Natural killer cell (primary cell): ENCODE measurements around the gene SESN1. TPM values are rescaled to one million over a fixed set of nuclear protein-coding genes. Genes with fewer than 3 reads are reported as not detected.

ENCODE experiments used
- ATAC-seq, 3 donors: fragments of 150-1000 bp in 2 of 3; fragments of 200-7000 bp in 1 of 3; cut with Tn5 transposase; 1 replicate in 1 of 3; 2 replicates in 2 of 3; pipeline ENCODE4 v1.10.0; 2021; ENCODE audit warnings: mild to moderate bottlenecking in 2 of 3, moderate library complexity in 2 of 3
- DNase-seq, 2 donors: peaks; one replicate each; pipeline versions ENCODE4 v3.0.0 to v3.0.0-alpha.2; 2013 to 2021; ENCODE audit warnings: mixed read lengths in 1 of 2
- H3K27ac ChIP-seq: one replicate; pipeline ENCODE4 v1.5.1; 2013; ENCODE audit warnings: mild to moderate bottlenecking, low read length
- H3K27me3 ChIP-seq: one replicate; pipeline ENCODE4 v1.6.1; 2013; ENCODE audit warnings: low read length; ENCODE audit not compliant: control insufficient read depth, insufficient read depth
- H3K36me3 ChIP-seq: one replicate; pipeline ENCODE4 v1.6.1; 2013; ENCODE audit warnings: low read length; ENCODE audit not compliant: control insufficient read depth, insufficient read depth
- H3K4me1 ChIP-seq: one replicate; pipeline ENCODE4 v1.6.1; 2013; ENCODE audit warnings: low read length; ENCODE audit not compliant: control insufficient read depth, insufficient read depth
- H3K4me3 ChIP-seq: one replicate; pipeline ENCODE4 v1.5.1; 2013; ENCODE audit warnings: low read length
- H3K9me3 ChIP-seq: one replicate; pipeline ENCODE4 v1.6.1; 2013; ENCODE audit warnings: low read length; ENCODE audit not compliant: control insufficient read depth, insufficient read depth
- H3K27ac Mint-ChIP-seq, 2 donors: one replicate each; pipeline ENCODE4 v1.8.0; 2022; ENCODE audit warnings: mild to moderate bottlenecking in 2 of 2, mixed read lengths in 2 of 2, moderate library complexity in 1 of 2
- H3K27me3 Mint-ChIP-seq, 2 donors: one replicate each; pipeline ENCODE4 v1.8.0; 2022; ENCODE audit warnings: low read depth in 2 of 2, mixed read lengths in 2 of 2
- H3K36me3 Mint-ChIP-seq: one replicate; pipeline ENCODE4 v1.8.0; 2022; ENCODE audit warnings: mixed read lengths
- H3K4me1 Mint-ChIP-seq, 2 donors: one replicate each; pipeline ENCODE4 v1.8.0; 2022; ENCODE audit warnings: mixed read lengths in 2 of 2
- H3K4me3 Mint-ChIP-seq: one replicate; pipeline ENCODE4 v1.8.0; 2022; ENCODE audit warnings: mild to moderate bottlenecking, moderate library complexity, mixed read lengths
- H3K9me3 Mint-ChIP-seq, 2 donors: one replicate each; pipeline ENCODE4 v1.8.0; 2022; ENCODE audit warnings: mixed read lengths in 2 of 2
- WGBS: methylation state at CpG from one replicate; pipeline ENCODE4 v1.1.7; 2013; ENCODE audit warnings: missing lambda C conversion rate; ENCODE audit not compliant: insufficient coverage; 5-methylcytosine and 5-hydroxymethylcytosine counted together
- intact Hi-C: fragments of 100-400 bp; cut with micrococcal nuclease; formaldehyde crosslinking; loops from one replicate; pipeline ENCODE4 v1.14.2; 2022
- total RNA-seq, 4 donors: library from RNA; stranded (reverse); fragments of 120-200 nt in 1 of 4; gene quantifications; one replicate each; pipeline versions ENCODE4 v1.2.3 to v1.2.4, GENCODE V29; 2013 to 2022
- TF ChIP-seq, protein P1 (sequence below): fragments of 200-600 bp; IDR thresholded peaks from one replicate; pipeline ENCODE4 v1.8.0; 2022; ENCODE audit warnings: antibody characterized with exemption

Gene SESN1
- total RNA-seq, 3 donors from 2014 or later (not counting 1 experiment from before 2014, with no cell fraction given), result 52.9 to 106 (median 68.9) TPM

GRCh38 chr6:108960601-108961000 is 134.0 kb downstream of the SESN1 start:
- Mint-ChIP-seq H3K4me3 (no peak overlapping the region), H3K27ac (peak overlapping the region in 1 of 2 donors; percentile 72), H3K9me3 (no peaks in the 10 kb centered on the region), H3K4me1 (peaks cover 22 to 28% of the 10 kb centered on the region in 2 donors), H3K27me3 (peaks cover 0 to 5% of the 10 kb centered on the region in 2 donors), H3K36me3 (no peaks in the 10 kb centered on the region)
- Histone ChIP-seq H3K9me3 (no peaks in the 10 kb centered on the region), H3K27me3 (no peaks in the 10 kb centered on the region), H3K4me3 (no peak overlapping the region), H3K36me3 (no peaks in the 10 kb centered on the region), H3K4me1 (peaks cover 29% of the 10 kb centered on the region), H3K27ac (no peak overlapping the region)
- no peak for DNase-seq
- 96% methylated on average over 7 of the region's 7 CpGs for WGBS
- TF ChIP-seq, protein P1, sequence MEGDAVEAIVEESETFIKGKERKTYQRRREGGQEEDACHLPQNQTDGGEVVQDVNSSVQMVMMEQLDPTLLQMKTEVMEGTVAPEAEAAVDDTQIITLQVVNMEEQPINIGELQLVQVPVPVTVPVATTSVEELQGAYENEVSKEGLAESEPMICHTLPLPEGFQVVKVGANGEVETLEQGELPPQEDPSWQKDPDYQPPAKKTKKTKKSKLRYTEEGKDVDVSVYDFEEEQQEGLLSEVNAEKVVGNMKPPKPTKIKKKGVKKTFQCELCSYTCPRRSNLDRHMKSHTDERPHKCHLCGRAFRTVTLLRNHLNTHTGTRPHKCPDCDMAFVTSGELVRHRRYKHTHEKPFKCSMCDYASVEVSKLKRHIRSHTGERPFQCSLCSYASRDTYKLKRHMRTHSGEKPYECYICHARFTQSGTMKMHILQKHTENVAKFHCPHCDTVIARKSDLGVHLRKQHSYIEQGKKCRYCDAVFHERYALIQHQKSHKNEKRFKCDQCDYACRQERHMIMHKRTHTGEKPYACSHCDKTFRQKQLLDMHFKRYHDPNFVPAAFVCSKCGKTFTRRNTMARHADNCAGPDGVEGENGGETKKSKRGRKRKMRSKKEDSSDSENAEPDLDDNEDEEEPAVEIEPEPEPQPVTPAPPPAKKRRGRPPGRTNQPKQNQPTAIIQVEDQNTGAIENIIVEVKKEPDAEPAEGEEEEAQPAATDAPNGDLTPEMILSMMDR, result no peak
- ATAC-seq, result no peak
- intact Hi-C loops, result no loop called here

- Mint-ChIP-seq H3K27me3 (peaks cover 0 to 5% of the 10 kb centered on the region in 2 donors), H3K9me3 (no peaks in the 10 kb centered on the region), H3K36me3 (no peaks in the 10 kb centered on the region), H3K4me3 (peak overlapping the region; percentile 7), H3K27ac (peak overlapping the region in 1 of 2 donors; percentile 72), H3K4me1 (peaks cover 27 to 33% of the 10 kb centered on the region in 2 donors)
- Histone ChIP-seq H3K36me3 (no peaks in the 10 kb centered on the region), H3K27ac (no peak overlapping the region), H3K4me3 (no peak overlapping the region), H3K27me3 (no peaks in the 10 kb centered on the region), H3K4me1 (peaks cover 34% of the 10 kb centered on the region), H3K9me3 (no peaks in the 10 kb centered on the region)
- ATAC-seq, result peak; percentile 28 to 51 (median 29)
- intact Hi-C loops, result no loop called here
- WGBS, result 56% methylated on average over 10 of the region's 10 CpGs
- TF ChIP-seq, protein P1, result no peak
- no peak for DNase-seq
Observed at GRCh38 chr6:108959972-108960582, 134.6 kb downstream of the SESN1 start.

GRCh38 chr6:108958900-108959770 is 135.5 kb downstream of the SESN1 start:
- peaks cover 0 to 5% of the 10 kb centered on the region in 2 donors for H3K27me3 Mint-ChIP-seq

More at GRCh38 chr6:108958900-108959770, 135.5 kb downstream of the SESN1 start:
- H3K27ac ChIP-seq, result no peak overlapping the region
- TF ChIP-seq, protein P1, result no peak
- no peaks in the 10 kb centered on the region for H3K36me3 Mint-ChIP-seq
- H3K27me3 ChIP-seq, result no peaks in the 10 kb centered on the region
- DNase-seq (no peak), ATAC-seq (no peak)
- intact Hi-C loops, result no loop called here
- peaks cover 40% of the 10 kb centered on the region for H3K4me1 ChIP-seq
- H3K27ac Mint-ChIP-seq, result peak overlapping the region in 1 of 2 donors; percentile 77
- H3K4me1 Mint-ChIP-seq, result peaks cover 32 to 38% of the 10 kb centered on the region in 2 donors
- H3K9me3 ChIP-seq, result no peaks in the 10 kb centered on the region
- H3K36me3 ChIP-seq, result no peaks in the 10 kb centered on the region
- 60% methylated on average over 8 of the region's 10 CpGs for WGBS
- H3K4me3 Mint-ChIP-seq, result no peak overlapping the region
- no peak overlapping the region for H3K4me3 ChIP-seq
- no peaks in the 10 kb centered on the region for H3K9me3 Mint-ChIP-seq
